Fibroblast of villous mesenchyme (primary cell): ENCODE measurements around the gene ALPL. TPM values are rescaled to one million over a fixed set of nuclear protein-coding genes. Genes with fewer than 3 reads are reported as not detected.

ENCODE experiments used
- DNase-seq: peaks from one replicate; pipeline ENCODE4 v3.0.0-alpha.2; 2010; ENCODE audit warnings: low read depth
- H3K4me3 ChIP-seq: 2 replicates; pipeline ENCODE4 v1.5.1; 2011; ENCODE audit warnings: low read depth, mild to moderate bottlenecking, low read length
- CTCF ChIP-seq: IDR thresholded peaks from 2 replicates; pipeline ENCODE4 v1.5.1; 2012; ENCODE audit warnings: low read depth, mild to moderate bottlenecking, low read length; ENCODE audit not compliant: insufficient read depth
- total RNA-seq: library from RNA; depleted of rRNA; stranded (reverse); fragments of >200 nt; gene quantifications from 2 replicates; pipeline ENCODE4 v1.2.3, GENCODE V29; 2012

ALPL gene
- total RNA-seq, 1 donor: 1.7 TPM

- H3K4me3 ChIP-seq: no peak overlapping the region
- DNase-seq: no peak
- no peak for TF ChIP-seq CTCF
These were observed 89.7 kb downstream of the ALPL start for GRCh38 chr1:21598904-21599303.

GRCh38 chr1:21599402-21599801 lies 90.2 kb downstream of the ALPL start:
- TF ChIP-seq CTCF: no peak
- H3K4me3 ChIP-seq: no peak overlapping the region
- DNase-seq: no peak

GRCh38 chr1:21601278-21602048 lies 92.2 kb downstream of the ALPL start:
- H3K4me3 ChIP-seq: no peak overlapping the region
- no peak for TF ChIP-seq CTCF
- no peak for DNase-seq

- TF ChIP-seq CTCF: no peak
- no peak for DNase-seq
- H3K4me3 ChIP-seq: no peak overlapping the region
These were observed 94.2 kb downstream of the ALPL start for GRCh38 chr1:21603177-21604138.

- DNase-seq: no peak
- no peak overlapping the region for H3K4me3 ChIP-seq
- TF ChIP-seq CTCF: no peak
These were observed 95.2 kb downstream of the ALPL start for GRCh38 chr1:21604208-21604957.

GRCh38 chr1:21605012-21605715 lies 95.9 kb downstream of the ALPL start:
- no peak overlapping the region for H3K4me3 ChIP-seq
- DNase-seq: no peak
- TF ChIP-seq CTCF: no peak
